Tibial nerve (tissue), 4 donors: Measurements from ENCODE around the gene NFAT5. TPM values are rescaled to one million over a fixed set of nuclear protein-coding genes. Genes with fewer than 3 reads are reported as not detected.

ENCODE experiments used
- DNase-seq, 2 donors: peaks; one replicate each; pipeline ENCODE4 v3.0.0-alpha.2; 2019; ENCODE audit warnings: low spot score in 2 of 2
- H3K27ac ChIP-seq, 4 donors: fragments of 200-600 bp; sonication (generic) in 3 of 4; one replicate each; pipeline ENCODE4 v1.5.1; 2017 to 2019; ENCODE audit warnings: mild to moderate bottlenecking in 1 of 4
- H3K27me3 ChIP-seq, 2 donors: fragments of 200-600 bp; sonication (generic) in 1 of 2; one replicate each; pipeline versions ENCODE4 v1.5.1 to v1.6.0; 2017 to 2019
- H3K36me3 ChIP-seq, 3 donors: fragments of 200-600 bp; sonication (generic); one replicate each; pipeline ENCODE4 v1.5.1; 2018 to 2019
- H3K4me1 ChIP-seq, 4 donors: fragments of 200-600 bp; sonication (generic) in 3 of 4; one replicate each; pipeline ENCODE4 v1.5.1; 2017 to 2019
- H3K4me3 ChIP-seq, 4 donors: fragments of 200-600 bp; sonication (generic) in 3 of 4; one replicate each; pipeline ENCODE4 v1.5.1; 2017 to 2019; ENCODE audit warnings: mild to moderate bottlenecking in 1 of 4, moderate library complexity in 1 of 4
- H3K9me3 ChIP-seq, 4 donors: fragments of 200-600 bp; sonication (generic) in 3 of 4; one replicate each; pipeline ENCODE4 v1.5.1; 2017 to 2019
- EP300 ChIP-seq, 2 donors: sonication (generic); formaldehyde crosslinking; IDR thresholded peaks; one replicate each; pipeline ENCODE4 v1.6.1; 2017; ENCODE audit warnings: antibody characterized with exemption in 2 of 2, mild to moderate bottlenecking in 1 of 2
- POLR2A ChIP-seq, 2 donors: fragments of 450-650 bp; IDR thresholded peaks; one replicate each; pipeline ENCODE4 v1.6.1; 2017; ENCODE audit warnings: antibody characterized with exemption in 2 of 2, mild to moderate bottlenecking in 2 of 2, moderate library complexity in 2 of 2
- WGBS, 2 donors: methylation state at CpG; one replicate each; pipeline ENCODE4 v1.1.5; 2018; 5-methylcytosine and 5-hydroxymethylcytosine counted together
- total RNA-seq, 4 donors: library from RNA; depleted of rRNA; stranded (reverse); fragments of >200 nt; gene quantifications; one replicate each; pipeline ENCODE4 v1.1.0, GENCODE V29; 2016
- TF ChIP-seq, protein P1 (sequence below), 5 experiments: fragments of 200-600 bp in 3 of 5; fragments of 450-650 bp in 2 of 5; sonication (generic) in 3 of 5; IDR thresholded peaks; one replicate each; pipeline ENCODE4 v1.5.1; 2016 to 2019; ENCODE audit warnings: antibody characterized with exemption in 5 of 5, mild to moderate bottlenecking in 3 of 5, moderate library complexity in 2 of 5

NFAT5 gene
- total RNA-seq, 4 donors from 2014 or later = 53.2 to 61.4 (median 57.5) TPM

GRCh38 chr16:69531988-69532387 is 33.8 kb upstream of the NFAT5 start:
- TF ChIP-seq POLR2A (IDR thresholded peaks at IDR 0.05) = no peak
- TF ChIP-seq, protein P1, sequence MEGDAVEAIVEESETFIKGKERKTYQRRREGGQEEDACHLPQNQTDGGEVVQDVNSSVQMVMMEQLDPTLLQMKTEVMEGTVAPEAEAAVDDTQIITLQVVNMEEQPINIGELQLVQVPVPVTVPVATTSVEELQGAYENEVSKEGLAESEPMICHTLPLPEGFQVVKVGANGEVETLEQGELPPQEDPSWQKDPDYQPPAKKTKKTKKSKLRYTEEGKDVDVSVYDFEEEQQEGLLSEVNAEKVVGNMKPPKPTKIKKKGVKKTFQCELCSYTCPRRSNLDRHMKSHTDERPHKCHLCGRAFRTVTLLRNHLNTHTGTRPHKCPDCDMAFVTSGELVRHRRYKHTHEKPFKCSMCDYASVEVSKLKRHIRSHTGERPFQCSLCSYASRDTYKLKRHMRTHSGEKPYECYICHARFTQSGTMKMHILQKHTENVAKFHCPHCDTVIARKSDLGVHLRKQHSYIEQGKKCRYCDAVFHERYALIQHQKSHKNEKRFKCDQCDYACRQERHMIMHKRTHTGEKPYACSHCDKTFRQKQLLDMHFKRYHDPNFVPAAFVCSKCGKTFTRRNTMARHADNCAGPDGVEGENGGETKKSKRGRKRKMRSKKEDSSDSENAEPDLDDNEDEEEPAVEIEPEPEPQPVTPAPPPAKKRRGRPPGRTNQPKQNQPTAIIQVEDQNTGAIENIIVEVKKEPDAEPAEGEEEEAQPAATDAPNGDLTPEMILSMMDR (IDR thresholded peaks at IDR 0.05) = no peak
- TF ChIP-seq EP300 (IDR thresholded peaks at IDR 0.05) = no peak
- no peak for DNase-seq
- WGBS, 2 donors = 97% methylated on average over 1 of the region's 1 CpG
- Histone ChIP-seq H3K27ac (no peak overlapping the region), H3K4me3 (no peak overlapping the region), H3K4me1 (peaks cover 0 to 16% (median 2%) of the 10 kb centered on the region in 4 donors), H3K27me3 (no peaks in the 10 kb centered on the region), H3K9me3 (no peaks in the 10 kb centered on the region), H3K36me3 (no peaks in the 10 kb centered on the region)

DNA sequence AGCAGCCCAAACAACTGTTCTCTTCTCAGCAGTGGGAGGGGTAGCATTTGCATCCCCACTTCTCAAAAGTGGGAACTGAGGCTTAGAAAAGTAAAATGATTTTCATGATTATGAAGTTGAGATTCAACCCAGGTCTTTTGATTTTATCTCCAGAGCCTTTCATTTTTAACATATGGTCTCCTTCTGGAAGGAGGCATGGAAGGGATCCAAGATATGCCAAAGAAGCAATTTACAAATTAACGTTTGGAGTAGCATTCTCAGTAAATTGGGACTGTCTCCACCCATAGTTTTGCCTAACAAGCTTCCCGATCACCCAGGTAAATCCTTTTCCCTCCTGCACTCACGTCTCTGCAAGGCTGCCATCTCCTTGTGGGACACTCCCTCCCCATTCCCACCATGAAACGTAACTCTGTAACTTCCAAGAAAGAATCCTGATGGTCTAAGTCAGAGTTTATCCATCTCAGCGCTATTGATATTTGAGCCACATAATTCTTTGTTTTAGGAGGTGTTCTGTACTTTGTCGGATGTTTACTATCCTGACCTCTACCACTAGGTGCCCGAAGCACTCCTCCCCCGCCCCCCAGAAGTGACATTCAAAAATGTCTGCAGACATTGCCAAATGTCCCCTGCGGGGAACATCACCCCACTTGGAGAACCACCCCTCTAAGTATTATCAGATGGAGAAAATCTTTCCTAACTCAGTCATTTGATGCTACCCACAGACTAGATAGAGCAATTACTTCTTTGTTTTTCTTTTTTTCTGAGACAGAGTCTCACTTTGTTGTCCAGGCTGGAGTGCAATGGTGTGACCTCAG is 32.9 kb upstream of the NFAT5 start:
- Histone ChIP-seq H3K9me3 (no peaks in the 10 kb centered on the region), H3K4me1 (peaks cover 0 to 16% (median 2%) of the 10 kb centered on the region in 4 donors), H3K27ac (no peak overlapping the region), H3K27me3 (no peaks in the 10 kb centered on the region), H3K36me3 (no peaks in the 10 kb centered on the region), H3K4me3 (no peak overlapping the region)
- TF ChIP-seq, protein P1 (IDR thresholded peaks at IDR 0.05) = no peak
- TF ChIP-seq POLR2A (IDR thresholded peaks at IDR 0.05) (no peak), EP300 (IDR thresholded peaks at IDR 0.05) (no peak)
- no peak for DNase-seq
- WGBS, 2 donors = 35 to 47% methylated on average over 9 of the region's 9 CpGs

DNA sequence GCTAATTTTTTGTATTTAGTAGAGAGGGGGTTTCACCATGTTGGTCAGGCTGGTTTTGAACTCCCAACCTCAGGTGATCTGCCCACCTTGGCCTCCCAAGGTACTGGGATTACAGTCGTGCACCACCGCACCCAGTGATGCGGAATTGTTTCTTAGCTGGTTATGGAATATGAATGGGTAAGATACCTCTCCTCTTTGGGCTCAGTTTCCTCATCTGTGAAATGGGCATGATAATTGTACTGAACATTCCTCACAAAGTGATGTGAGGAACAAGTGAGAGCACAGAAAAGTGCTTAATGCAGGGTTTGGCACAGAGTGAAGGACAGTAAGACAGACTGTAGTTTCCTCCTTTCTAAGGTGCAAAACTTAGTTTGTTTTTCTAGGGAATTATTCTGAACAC is 31.0 kb upstream of the NFAT5 start:
- 94% methylated on average over 3 of the region's 3 CpGs for WGBS, 2 donors
- no peak for DNase-seq
- Histone ChIP-seq H3K9me3 (no peaks in the 10 kb centered on the region), H3K4me3 (no peak overlapping the region), H3K36me3 (no peaks in the 10 kb centered on the region), H3K27me3 (no peaks in the 10 kb centered on the region), H3K4me1 (peaks cover 0 to 13% (median 2%) of the 10 kb centered on the region in 4 donors), H3K27ac (no peak overlapping the region)
- TF ChIP-seq POLR2A (IDR thresholded peaks at IDR 0.05) = no peak
- TF ChIP-seq, protein P1 (IDR thresholded peaks at IDR 0.05) = no peak
- no peak for TF ChIP-seq EP300 (IDR thresholded peaks at IDR 0.05)

- TF ChIP-seq POLR2A (IDR thresholded peaks at IDR 0.05) (no peak), EP300 (IDR thresholded peaks at IDR 0.05) (no peak)
- TF ChIP-seq, protein P1 (IDR thresholded peaks at IDR 0.05) = no peak
- no peak for DNase-seq
- whole genome bisulfite sequencing, 2 donors = 69 to 85% methylated on average over 8 of the region's 8 CpGs
- Histone ChIP-seq H3K27ac (no peak overlapping the region), H3K36me3 (no peaks in the 10 kb centered on the region), H3K27me3 (no peaks in the 10 kb centered on the region), H3K4me3 (no peak overlapping the region), H3K9me3 (no peaks in the 10 kb centered on the region), H3K4me1 (peaks cover 0 to 7% (median 2%) of the 10 kb centered on the region in 4 donors)
Observed at GRCh38 chr16:69535123-69536050, 30.4 kb upstream of the NFAT5 start.

DNA sequence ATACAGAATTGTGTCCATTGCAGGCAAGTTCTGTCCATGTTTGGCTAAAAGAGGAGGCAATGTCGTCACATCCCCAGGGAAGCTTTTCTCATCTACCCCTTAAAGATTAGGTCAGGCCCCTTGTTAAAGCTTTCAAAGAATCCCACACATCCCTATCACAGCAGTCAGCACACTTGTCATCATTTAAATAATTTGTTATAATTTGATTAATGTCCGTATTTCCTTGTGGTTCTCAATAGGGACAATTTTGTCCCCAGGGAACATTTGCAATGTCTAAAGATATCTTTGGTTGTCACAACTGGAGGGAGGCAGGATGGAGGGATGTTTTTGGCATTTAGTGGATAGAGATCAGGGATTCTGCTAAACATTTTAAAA is 28.1 kb upstream of the NFAT5 start:
- 69 to 77% methylated on average over 2 of the region's 2 CpGs for WGBS, 2 donors
- H3K9me3 ChIP-seq = no peaks in the 10 kb centered on the region

More for the DNA sequence above, 28.1 kb upstream of the NFAT5 start:
- no peak overlapping the region for H3K27ac ChIP-seq
- H3K4me3 ChIP-seq = no peak overlapping the region
- no peak for DNase-seq
- no peaks in the 10 kb centered on the region for H3K27me3 ChIP-seq
- H3K4me1 ChIP-seq = no peaks in the 10 kb centered on the region
- H3K36me3 ChIP-seq = no peaks in the 10 kb centered on the region
- no peak for TF ChIP-seq POLR2A (IDR thresholded peaks at IDR 0.05)
- TF ChIP-seq, protein P1 (IDR thresholded peaks at IDR 0.05) = no peak
- no peak for TF ChIP-seq EP300 (IDR thresholded peaks at IDR 0.05)
